Mesothelial cell of epicardium (in vitro differentiated cells): ENCODE measurements around the gene WFS1. TPM values are rescaled to one million over a fixed set of nuclear protein-coding genes. Genes with fewer than 3 reads are reported as not detected.
A peak's percentile ranks its signal among the peaks of the same experiment; 100 is the strongest.

Experiments
- DNase-seq, 2 experiments: peaks; one replicate each; pipeline ENCODE4 v3.0.0; 2021; ENCODE audit warnings: low spot score in 2 of 2; ENCODE audit not compliant: unreplicated experiment in 2 of 2
- H3K27ac Mint-ChIP-seq: 2 replicates; pipeline ENCODE4 v1.8.0; 2021; ENCODE audit warnings: mixed read lengths
- H3K27me3 Mint-ChIP-seq: 2 replicates; pipeline ENCODE4 v1.8.0; 2021; ENCODE audit warnings: low read depth, mixed read lengths
- H3K36me3 Mint-ChIP-seq: 2 replicates; pipeline ENCODE4 v1.8.0; 2021; ENCODE audit warnings: mixed read lengths
- H3K4me1 Mint-ChIP-seq: 2 replicates; pipeline ENCODE4 v1.8.0; 2021; ENCODE audit warnings: mixed read lengths
- H3K4me3 Mint-ChIP-seq: 2 replicates; pipeline ENCODE4 v1.8.0; 2021; ENCODE audit warnings: mild to moderate bottlenecking, moderate library complexity, mixed read lengths
- H3K9me3 Mint-ChIP-seq: 2 replicates; pipeline ENCODE4 v1.8.0; 2021; ENCODE audit warnings: mixed read lengths
- total RNA-seq: library from RNA; stranded (reverse); gene quantifications from 3 replicates; pipeline ENCODE4 v1.2.1, GENCODE V29; 2021
- TF ChIP-seq, protein P1 (sequence below): fragments of 200-600 bp; sonication (generic); IDR thresholded peaks from one replicate; pipeline ENCODE4 v1.5.0; 2021; ENCODE audit warnings: antibody characterized with exemption; ENCODE audit not compliant: unreplicated experiment

Gene WFS1
- total RNA-seq, 1 donor from 2014 or later: 34.2 TPM

DNA sequence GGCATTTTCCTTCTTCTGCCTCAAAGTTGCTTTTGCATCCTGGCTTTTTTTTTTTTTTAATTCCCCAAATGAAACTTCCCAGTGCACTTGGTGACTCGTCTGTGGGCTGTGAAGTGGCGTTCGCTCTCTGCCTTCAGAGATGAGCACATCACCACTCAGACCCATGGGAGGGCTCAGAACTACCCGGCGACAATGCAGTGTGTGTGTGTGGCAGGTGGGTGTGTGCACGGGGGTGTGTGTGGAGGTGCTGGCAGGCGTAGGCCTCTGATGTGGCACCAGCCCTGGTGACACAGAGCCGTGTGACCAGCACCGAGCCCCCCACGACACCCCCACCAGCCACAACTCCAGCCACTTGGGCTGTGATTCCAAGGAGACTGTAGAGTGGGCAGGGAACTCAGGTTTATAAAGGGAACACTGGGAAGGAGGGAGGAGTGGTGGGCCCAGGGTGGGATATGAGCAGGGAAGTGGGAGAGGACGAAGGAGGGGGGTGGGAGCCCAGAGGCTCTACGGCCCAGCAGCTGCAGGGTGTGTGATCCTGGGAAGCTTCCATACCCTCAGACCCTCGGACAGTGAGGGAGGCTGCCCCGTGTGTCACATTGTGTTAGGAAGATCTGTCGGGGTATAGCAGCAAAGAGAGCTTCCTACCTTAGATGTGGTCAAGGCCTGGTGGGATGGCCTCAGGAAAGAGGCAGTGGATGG is 6.0 kb upstream of the WFS1 start:
- Mint-ChIP-seq H3K36me3 (no peaks in the 10 kb centered on the region), H3K4me3 (no peak overlapping the region), H3K27ac (no peak overlapping the region), H3K9me3 (no peaks in the 10 kb centered on the region), H3K27me3 (peaks cover 18% of the 10 kb centered on the region), H3K4me1 (peaks cover 5% of the 10 kb centered on the region)
- DNase-seq: no peak
- TF ChIP-seq, protein P1, sequence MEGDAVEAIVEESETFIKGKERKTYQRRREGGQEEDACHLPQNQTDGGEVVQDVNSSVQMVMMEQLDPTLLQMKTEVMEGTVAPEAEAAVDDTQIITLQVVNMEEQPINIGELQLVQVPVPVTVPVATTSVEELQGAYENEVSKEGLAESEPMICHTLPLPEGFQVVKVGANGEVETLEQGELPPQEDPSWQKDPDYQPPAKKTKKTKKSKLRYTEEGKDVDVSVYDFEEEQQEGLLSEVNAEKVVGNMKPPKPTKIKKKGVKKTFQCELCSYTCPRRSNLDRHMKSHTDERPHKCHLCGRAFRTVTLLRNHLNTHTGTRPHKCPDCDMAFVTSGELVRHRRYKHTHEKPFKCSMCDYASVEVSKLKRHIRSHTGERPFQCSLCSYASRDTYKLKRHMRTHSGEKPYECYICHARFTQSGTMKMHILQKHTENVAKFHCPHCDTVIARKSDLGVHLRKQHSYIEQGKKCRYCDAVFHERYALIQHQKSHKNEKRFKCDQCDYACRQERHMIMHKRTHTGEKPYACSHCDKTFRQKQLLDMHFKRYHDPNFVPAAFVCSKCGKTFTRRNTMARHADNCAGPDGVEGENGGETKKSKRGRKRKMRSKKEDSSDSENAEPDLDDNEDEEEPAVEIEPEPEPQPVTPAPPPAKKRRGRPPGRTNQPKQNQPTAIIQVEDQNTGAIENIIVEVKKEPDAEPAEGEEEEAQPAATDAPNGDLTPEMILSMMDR: no peak

DNA sequence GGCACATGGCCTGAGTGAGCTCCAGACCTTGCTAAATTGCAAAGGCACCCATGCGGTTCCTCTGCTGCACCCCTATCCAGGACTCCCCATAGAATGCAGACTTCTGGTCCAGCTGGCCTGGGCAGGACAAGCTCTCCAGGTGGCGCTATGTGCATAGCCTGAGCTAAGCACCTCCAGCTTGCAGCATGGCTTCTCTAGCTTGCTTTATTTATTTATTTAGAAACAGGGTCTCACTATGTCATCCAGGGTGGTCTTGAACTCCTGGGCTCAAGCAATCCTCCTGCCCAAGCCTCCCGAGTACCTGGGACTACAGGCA is 5.5 kb upstream of the WFS1 start:
- Mint-ChIP-seq H3K36me3 (no peaks in the 10 kb centered on the region), H3K9me3 (no peaks in the 10 kb centered on the region), H3K27ac (no peak overlapping the region), H3K4me3 (no peak overlapping the region), H3K4me1 (peaks cover 8% of the 10 kb centered on the region), H3K27me3 (peaks cover 18% of the 10 kb centered on the region)
- TF ChIP-seq, protein P1: no peak
- DNase-seq: no peak

DNA sequence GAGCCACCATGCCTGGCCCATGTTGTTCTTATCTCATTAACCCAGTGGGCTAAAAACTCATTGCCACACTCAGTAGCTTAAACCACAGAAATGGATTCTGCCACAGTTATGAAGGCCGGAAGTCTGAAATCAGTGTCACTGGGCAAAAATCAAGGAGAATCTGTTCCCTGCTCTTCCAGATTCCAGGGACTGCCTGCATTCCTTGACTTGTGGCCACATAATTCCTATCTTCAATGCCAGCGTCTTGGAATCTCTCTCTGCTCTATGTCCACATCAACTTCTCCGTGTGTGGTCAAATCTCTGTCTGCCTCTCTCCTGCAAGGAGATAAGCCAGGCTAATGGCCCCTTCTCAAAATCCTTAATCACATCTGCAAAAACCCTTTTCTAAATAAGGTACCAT is 4.1 kb upstream of the WFS1 start:
- Mint-ChIP-seq H3K27ac (no peak overlapping the region), H3K27me3 (peaks cover 15% of the 10 kb centered on the region), H3K4me1 (peaks cover 12% of the 10 kb centered on the region), H3K4me3 (no peak overlapping the region), H3K9me3 (no peaks in the 10 kb centered on the region), H3K36me3 (no peaks in the 10 kb centered on the region)
- TF ChIP-seq, protein P1: no peak
- DNase-seq: no peak

DNA sequence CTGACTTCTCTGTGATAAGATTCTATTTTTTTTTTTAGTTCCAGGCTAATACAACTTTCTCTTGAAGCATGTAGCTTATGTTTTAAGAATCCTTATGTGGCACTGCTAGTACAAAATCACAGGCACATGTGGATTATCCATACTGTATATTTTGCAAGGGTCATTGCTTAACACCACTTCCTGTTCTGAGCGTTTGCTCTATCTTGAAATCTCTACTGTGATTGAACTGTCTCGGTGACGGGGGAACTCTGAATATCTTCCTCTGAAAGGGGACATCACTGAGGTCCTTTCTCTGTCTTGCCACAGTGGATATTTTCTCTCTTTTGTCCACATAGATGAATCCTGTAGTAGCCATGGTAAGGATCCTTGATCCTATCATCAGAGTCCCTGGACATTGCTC is 2.1 kb upstream of the WFS1 start:
- H3K27ac Mint-ChIP-seq: no peak overlapping the region
- H3K4me1 Mint-ChIP-seq: peaks cover 18% of the 10 kb centered on the region
- peaks cover 6% of the 10 kb centered on the region for H3K27me3 Mint-ChIP-seq
- H3K4me3 Mint-ChIP-seq: no peak overlapping the region
- TF ChIP-seq, protein P1: no peak
- H3K9me3 Mint-ChIP-seq: no peaks in the 10 kb centered on the region
- no peaks in the 10 kb centered on the region for H3K36me3 Mint-ChIP-seq
- DNase-seq: no peak

DNA sequence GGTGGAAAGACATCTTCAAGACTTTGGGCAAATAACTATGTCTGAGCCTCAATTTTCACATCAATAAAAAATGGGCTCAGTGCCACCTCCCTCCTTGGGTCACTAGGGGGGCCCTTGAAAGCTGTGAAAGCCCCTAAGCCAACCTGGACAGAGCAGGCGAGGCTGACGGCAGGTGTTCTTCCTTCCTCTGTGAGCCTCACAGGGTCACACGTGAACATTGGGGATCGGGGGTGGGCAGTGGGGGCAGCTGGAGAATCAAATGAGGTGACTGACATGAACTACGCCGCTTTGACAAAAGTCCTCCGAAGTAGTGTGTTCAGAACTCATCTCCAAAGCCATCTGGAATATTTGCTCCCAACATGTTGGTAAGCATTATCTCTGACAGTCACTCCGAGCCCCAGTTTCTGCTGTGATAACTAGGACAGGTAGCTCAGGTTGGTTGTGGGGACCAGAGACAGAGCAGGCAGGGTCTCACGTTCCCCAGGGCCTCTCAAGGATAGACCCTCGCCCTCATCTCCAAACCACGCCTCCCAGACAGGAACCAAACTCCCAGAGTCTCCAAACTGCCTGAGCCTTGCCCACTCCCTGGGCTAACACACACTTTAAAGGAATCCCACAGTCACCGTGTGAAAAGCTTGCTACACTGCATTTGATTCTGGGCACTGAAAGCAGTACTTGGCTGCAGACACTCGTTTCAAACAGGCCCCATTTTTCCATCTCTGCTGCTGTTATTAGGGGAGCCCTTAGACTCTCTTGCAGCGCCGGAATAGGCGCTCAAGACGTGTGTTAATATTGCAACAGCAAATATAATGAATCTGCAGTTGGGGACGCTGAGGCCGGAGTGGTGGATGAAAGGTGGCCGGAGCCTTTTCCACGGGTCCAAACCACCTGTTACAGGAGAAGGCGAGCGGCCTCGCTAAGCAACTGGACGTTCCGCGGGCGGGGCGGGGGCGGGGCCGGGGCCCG is 717 bp upstream of the WFS1 start:
- DNase-seq: no peak
- Mint-ChIP-seq H3K36me3 (no peaks in the 10 kb centered on the region), H3K27me3 (peaks cover 6% of the 10 kb centered on the region), H3K27ac (peak overlapping the region; percentile 44), H3K4me3 (peak overlapping the region; percentile 71), H3K9me3 (no peaks in the 10 kb centered on the region), H3K4me1 (peaks cover 31% of the 10 kb centered on the region)
- TF ChIP-seq, protein P1: no peak
